ENCODE data around the gene NUP210. TPM values are rescaled to one million over a fixed set of nuclear protein-coding genes. Genes with fewer than 3 reads are reported as not detected.
A peak's percentile ranks its signal among the peaks of the same experiment; 100 is the strongest.

The NUP210 gene
- total and polyA plus RNA-seq, 2 of the 13 experiments (the other 11 are each of a cell fraction or from before 2014, with no cell fraction given): 31.6 to 35.2 TPM

DNA sequence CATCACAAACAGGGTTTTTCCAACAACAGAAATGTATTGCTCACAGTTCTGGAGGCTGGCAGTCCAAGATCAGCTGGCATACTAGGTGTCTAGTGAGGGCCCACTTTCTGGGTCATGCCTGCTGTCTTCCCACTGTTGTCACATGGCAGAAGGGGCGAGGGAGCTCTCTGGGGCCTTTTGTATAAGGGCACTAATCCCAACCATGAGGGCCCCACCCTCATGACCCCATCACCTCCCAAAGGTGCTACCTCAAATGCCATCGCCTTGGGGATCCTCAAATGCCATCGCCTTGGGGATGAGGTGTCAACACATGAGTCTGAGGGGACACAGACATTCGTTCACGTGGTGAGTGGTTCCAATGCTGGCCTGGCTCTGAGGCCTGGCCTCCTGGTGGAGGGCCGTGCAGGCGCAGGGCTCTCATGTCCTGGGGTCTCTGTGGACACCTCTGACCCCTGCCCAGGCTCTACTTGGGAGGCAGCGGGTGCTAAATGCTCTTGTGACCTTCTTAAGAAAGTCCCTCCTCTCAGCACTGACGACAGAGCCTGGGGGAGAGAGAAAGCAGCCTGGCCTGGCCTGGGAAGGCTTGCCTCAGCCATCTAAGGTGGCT is 16.8 kb downstream of the NUP210 start:
- Histone ChIP-seq H3K4me3 (replicated peaks in 1 of 3; ENCODE audit: insufficient read depth in 1 of 3, low read depth in 2 of 3, low read length in 3 of 3) (no peak overlapping the region), H3K36me3 (replicated peaks in 1 of 2; ENCODE audit: control insufficient read depth in 1 of 2, insufficient read depth in 2 of 2, low read length in 2 of 2) (peaks cover 2 to 6% of the 10 kb centered on the region in 2 experiments; a peak in 3 of 5 replicates), H3K27me3 (ENCODE audit: control insufficient read depth in 1 of 2, insufficient read depth in 2 of 2, low read length in 2 of 2) (no peaks in the 10 kb centered on the region), H4K20me1 (ENCODE audit: insufficient read depth, low read length) (no peaks in the 10 kb centered on the region), H2AFZ (ENCODE audit: low read length) (no peak overlapping the region), H3K9me3 (ENCODE audit: low read length) (peaks cover 6% of the 10 kb centered on the region), H3K9ac (ENCODE audit: insufficient read depth, low read depth, low read length) (no peak overlapping the region), H3K79me2 (ENCODE audit: insufficient read depth, low read length) (peaks cover 53% of the 10 kb centered on the region), H3K4me2 (ENCODE audit: low read depth, low read length) (no peak overlapping the region), H3K4me1 (ENCODE audit: insufficient read depth, low read length) (no peaks in the 10 kb centered on the region; the same call in 1 of the 2 replicates), H3K27ac (ENCODE audit: extremely low read length, insufficient read depth, low read length) (no peak overlapping the region)
- no TSS peak for BruUV-seq (replicated peaks)
- ChIA-PET CTCF (ENCODE audit: low intra/inter-chr PET ratio, low total read pairs) (no interaction called here), POLR2A (interaction anchor here (1.2 kb wide), 1 partner anchor 10 kb away, joined by 3 read pairs; no protein-coding TSS in a partner anchor)
- no peak for DNase-seq (ENCODE audit: low spot score)
- TF ChIP-seq ZNF264 (CRISPR knock-in tag; IDR thresholded peaks at IDR 0.05) (peak; percentile 99), FOSL2 (CRISPR knock-in tag; IDR thresholded peaks at IDR 0.05) (no peak)
- WGBS (ENCODE audit: low lambda C conversion rate): 100% methylated on average over 1 of the region's 9 CpGs
- in situ Hi-C loops (cut with HindIII; ENCODE audit: extremely low pct_ligation_motif_present, low pct_unique_long_range_greater_than_20kb): no loop called here
- peak; percentile 52 for ATAC-seq
- FAIRE-seq: no peak
- intact Hi-C loops (cut with micrococcal nuclease; ENCODE audit: unreplicated experiment): no loop called here

DNA sequence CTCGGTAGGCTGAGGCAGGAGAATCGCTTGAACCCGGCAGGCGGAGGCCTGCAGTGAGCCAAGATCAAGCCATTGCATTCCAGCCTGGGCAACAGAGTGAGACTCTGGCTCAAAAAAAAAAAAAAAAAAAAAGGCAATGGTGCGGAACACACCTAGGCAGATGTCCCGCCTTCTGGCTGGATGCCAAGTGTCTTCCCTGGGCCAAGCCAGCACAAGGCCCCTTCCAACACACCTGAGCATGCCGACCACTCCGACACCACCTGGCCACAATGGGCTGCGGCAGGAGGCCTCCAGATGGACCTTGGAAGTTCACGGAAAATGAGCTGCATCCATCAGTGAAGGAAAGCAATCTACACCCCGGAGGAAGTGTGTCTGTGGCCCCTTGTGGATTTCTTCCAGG is 19.0 kb downstream of the NUP210 start:
- intact Hi-C loops (cut with micrococcal nuclease; ENCODE audit: unreplicated experiment): no loop called here
- WGBS (ENCODE audit: low lambda C conversion rate): 95% methylated on average over 11 of the region's 11 CpGs

More for the DNA sequence above, 19.0 kb downstream of the NUP210 start:
- Histone ChIP-seq H3K4me3 (replicated peaks in 1 of 3; ENCODE audit: insufficient read depth in 1 of 3, low read depth in 2 of 3, low read length in 3 of 3) (no peak overlapping the region), H2AFZ (ENCODE audit: low read length) (no peak overlapping the region), H3K27me3 (ENCODE audit: control insufficient read depth in 1 of 2, insufficient read depth in 2 of 2, low read length in 2 of 2) (no peaks in the 10 kb centered on the region), H3K4me1 (ENCODE audit: insufficient read depth, low read length) (peaks cover 6% of the 10 kb centered on the region; the same call in 1 of the 2 replicates), H3K4me2 (ENCODE audit: low read depth, low read length) (no peak overlapping the region), H3K27ac (ENCODE audit: extremely low read length, insufficient read depth, low read length) (no peak overlapping the region), H3K9ac (ENCODE audit: insufficient read depth, low read depth, low read length) (no peak overlapping the region), H3K9me3 (ENCODE audit: low read length) (no peaks in the 10 kb centered on the region), H3K36me3 (replicated peaks in 1 of 2; ENCODE audit: control insufficient read depth in 1 of 2, insufficient read depth in 2 of 2, low read length in 2 of 2) (peaks cover 11 to 21% of the 10 kb centered on the region in 2 experiments; a peak in 4 of 5 replicates), H4K20me1 (ENCODE audit: insufficient read depth, low read length) (no peaks in the 10 kb centered on the region), H3K79me2 (ENCODE audit: insufficient read depth, low read length) (peaks cover 40% of the 10 kb centered on the region)
- TF ChIP-seq HES4 (CRISPR knock-in tag; IDR thresholded peaks at IDR 0.05; ENCODE audit: borderline replicate concordance): no peak
- TF ChIP-seq, protein P1, sequence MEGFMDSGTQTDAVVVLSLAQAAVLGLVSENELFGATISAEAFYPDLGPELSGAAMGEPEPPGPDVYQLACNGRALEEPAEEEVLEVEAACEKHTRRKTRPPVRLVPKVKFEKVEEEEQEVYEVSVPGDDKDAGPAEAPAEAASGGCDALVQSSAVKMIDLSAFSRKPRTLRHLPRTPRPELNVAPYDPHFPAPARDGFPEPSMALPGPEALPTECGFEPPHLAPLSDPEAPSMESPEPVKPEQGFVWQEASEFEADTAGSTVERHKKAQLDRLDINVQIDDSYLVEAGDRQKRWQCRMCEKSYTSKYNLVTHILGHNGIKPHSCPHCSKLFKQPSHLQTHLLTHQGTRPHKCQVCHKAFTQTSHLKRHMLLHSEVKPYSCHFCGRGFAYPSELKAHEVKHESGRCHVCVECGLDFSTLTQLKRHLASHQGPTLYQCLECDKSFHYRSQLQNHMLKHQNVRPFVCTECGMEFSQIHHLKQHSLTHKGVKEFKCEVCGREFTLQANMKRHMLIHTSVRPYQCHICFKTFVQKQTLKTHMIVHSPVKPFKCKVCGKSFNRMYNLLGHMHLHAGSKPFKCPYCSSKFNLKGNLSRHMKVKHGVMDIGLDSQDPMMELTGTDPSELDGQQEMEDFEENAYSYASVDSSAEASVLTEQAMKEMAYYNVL (CRISPR knock-in tag; IDR thresholded peaks at IDR 0.05; ENCODE audit: borderline replicate concordance): no peak
- TF ChIP-seq ZNF430 (CRISPR knock-in tag; IDR thresholded peaks at IDR 0.05): no peak
- 0 out of 2 replicates have a peak, but pooled peaks have one; percentile 42 for TF ChIP-seq LCORL (IDR thresholded peaks at IDR 0.05)
- no peak for TF ChIP-seq LCORL (CRISPR knock-in tag; IDR thresholded peaks at IDR 0.05)
- TF ChIP-seq ZNF501 (CRISPR knock-in tag; IDR thresholded peaks at IDR 0.05): no peak
- TF ChIP-seq ZBTB38 (CRISPR knock-in tag; IDR thresholded peaks at IDR 0.05): peak; percentile 49; the same call in 1 of the 2 replicates
- ATAC-seq (no peak), FAIRE-seq (no peak), DNase-seq (ENCODE audit: low spot score) (no peak)
- in situ Hi-C loops (cut with HindIII; ENCODE audit: extremely low pct_ligation_motif_present, low pct_unique_long_range_greater_than_20kb): no loop called here
- no TSS peak for BruUV-seq (replicated peaks)
- ChIA-PET POLR2A (no interaction called here), CTCF (ENCODE audit: low intra/inter-chr PET ratio, low total read pairs) (no interaction called here)

All from HepG2 (cell line).